ENCODE results near the gene SYNE1. TPM values are rescaled to one million over a fixed set of nuclear protein-coding genes. Genes with fewer than 3 reads are reported as not detected.
A peak's percentile ranks its signal among the peaks of the same experiment; 100 is the strongest.

Gene SYNE1
- total RNA-seq, 1 donor from 2014 or later = 233 TPM

DNA sequence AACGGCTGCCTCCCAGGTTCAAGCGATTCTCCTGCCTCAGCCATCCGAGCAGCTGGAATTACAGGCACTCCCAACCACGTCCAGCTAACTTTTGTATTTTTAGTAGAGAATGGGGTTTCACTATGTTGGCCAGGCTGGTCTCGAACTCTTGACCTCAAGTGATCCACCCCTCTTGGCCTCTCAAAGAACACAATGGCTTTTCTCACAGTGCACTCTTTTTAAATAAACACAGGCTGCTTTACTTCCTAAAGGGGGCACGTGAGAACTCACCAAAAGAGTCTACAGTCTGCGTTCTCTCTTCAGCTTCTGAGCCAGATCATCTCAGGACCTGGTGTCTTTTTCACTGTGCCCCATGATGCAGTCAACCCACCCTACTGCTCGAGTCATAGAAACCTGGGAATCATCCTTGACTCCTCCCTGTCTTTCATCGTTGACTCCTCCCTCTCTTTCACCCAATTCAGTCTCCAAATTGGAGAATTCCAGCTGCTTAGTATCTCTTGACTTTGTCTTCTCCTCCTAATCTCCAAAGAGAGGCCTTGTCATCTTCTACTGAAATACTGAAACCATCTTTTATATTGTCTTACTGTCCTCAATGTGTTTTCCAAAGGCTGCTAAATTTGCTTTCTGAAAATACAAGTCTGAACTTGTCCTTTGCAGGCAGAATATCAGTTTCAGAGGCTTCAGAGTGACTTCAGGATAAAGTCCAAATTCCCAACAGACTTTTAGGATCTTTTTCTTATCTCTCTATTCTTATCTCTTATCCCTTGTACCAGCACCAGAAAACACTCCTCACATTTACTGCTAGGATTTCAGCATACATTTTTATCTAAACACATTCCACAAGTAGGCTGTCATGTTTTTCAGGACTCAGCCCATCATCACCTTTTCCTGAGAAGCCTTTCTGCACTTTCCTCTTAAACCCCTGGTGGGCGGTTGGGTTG, 323.4 kb downstream of the SYNE1 start:
- Histone ChIP-seq H3K4me3 (no peak overlapping the region), H3K4me1 (peaks cover 0 to 29% of the 10 kb centered on the region in 2 donors), H3K27me3 (no peaks in the 10 kb centered on the region), H3K9me3 (no peaks in the 10 kb centered on the region), H3K36me3 (peaks cover 43 to 76% of the 10 kb centered on the region in 2 donors), H3K27ac (peak overlapping the region; percentile 75 to 86)
- intact Hi-C loops (cut with DNase I) = no loop called here
- no peak for DNase-seq (ENCODE audit: low spot score in 2 of 2)
- TF ChIP-seq, protein P1, sequence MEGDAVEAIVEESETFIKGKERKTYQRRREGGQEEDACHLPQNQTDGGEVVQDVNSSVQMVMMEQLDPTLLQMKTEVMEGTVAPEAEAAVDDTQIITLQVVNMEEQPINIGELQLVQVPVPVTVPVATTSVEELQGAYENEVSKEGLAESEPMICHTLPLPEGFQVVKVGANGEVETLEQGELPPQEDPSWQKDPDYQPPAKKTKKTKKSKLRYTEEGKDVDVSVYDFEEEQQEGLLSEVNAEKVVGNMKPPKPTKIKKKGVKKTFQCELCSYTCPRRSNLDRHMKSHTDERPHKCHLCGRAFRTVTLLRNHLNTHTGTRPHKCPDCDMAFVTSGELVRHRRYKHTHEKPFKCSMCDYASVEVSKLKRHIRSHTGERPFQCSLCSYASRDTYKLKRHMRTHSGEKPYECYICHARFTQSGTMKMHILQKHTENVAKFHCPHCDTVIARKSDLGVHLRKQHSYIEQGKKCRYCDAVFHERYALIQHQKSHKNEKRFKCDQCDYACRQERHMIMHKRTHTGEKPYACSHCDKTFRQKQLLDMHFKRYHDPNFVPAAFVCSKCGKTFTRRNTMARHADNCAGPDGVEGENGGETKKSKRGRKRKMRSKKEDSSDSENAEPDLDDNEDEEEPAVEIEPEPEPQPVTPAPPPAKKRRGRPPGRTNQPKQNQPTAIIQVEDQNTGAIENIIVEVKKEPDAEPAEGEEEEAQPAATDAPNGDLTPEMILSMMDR (IDR thresholded peaks at IDR 0.05) = no peak

DNA sequence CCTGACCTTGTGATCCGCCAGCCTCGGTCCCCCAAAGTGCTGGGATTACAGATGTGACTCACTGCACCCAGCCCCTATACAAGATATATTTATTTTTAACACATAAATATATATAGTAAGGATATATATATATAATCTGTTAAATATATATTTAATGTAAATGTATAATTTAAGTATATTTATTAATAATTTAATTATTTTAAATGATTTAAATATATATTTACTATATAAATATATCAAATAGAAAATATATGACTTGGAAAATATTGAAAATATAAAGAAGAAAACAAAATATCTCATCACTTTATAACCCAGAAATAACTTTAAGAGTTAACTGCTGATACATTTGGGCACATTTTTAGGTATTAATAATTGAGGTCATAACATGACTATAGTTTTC, 324.7 kb downstream of the SYNE1 start:
- no peak for DNase-seq (ENCODE audit: low spot score in 2 of 2)
- peaks cover 0 to 22% of the 10 kb centered on the region in 2 donors for H3K4me1 ChIP-seq
- H3K36me3 ChIP-seq = peaks cover 51 to 76% of the 10 kb centered on the region in 2 donors
- H3K27ac ChIP-seq = peak overlapping the region in 1 of 2 donors; percentile 75
- intact Hi-C loops (cut with DNase I) = no loop called here
- H3K27me3 ChIP-seq = no peaks in the 10 kb centered on the region
- no peak overlapping the region for H3K4me3 ChIP-seq
- TF ChIP-seq, protein P1 (IDR thresholded peaks at IDR 0.05) = no peak
- H3K9me3 ChIP-seq = no peaks in the 10 kb centered on the region

DNA sequence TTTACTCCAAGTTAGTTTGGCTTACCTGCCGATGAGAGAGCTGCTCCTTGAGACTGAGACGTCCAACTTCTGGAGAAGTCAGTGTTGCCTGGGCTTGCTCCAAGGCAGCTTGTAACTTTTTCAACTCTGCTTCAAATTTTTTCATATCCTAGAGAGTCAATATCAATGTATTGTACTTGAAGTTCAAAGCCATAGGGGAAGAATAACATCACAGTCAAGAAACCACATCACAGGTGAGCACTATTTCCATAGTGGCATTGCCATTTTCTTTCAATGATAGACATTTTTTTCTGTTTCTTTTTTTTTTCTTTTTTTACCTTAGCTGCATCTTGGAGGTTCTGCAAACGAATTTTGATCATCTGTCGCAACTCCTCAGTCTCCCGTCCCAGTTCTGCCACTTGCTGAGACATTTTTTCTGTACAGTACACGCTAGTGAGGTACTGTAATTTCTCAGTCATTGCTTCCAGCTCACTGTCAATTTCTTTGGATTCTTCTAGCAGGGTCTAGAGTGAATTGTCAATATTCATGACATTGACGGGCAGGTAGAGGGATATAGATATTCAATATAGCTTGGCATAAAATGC, 326.7 kb downstream of the SYNE1 start:
- TF ChIP-seq, protein P1 (IDR thresholded peaks at IDR 0.05) = no peak
- Histone ChIP-seq H3K27me3 (no peaks in the 10 kb centered on the region), H3K9me3 (no peaks in the 10 kb centered on the region), H3K4me1 (peaks cover 0 to 11% of the 10 kb centered on the region in 2 donors), H3K27ac (no peak overlapping the region), H3K4me3 (no peak overlapping the region), H3K36me3 (peaks cover 51 to 78% of the 10 kb centered on the region in 2 donors)
- DNase-seq (ENCODE audit: low spot score in 2 of 2) = no peak
- intact Hi-C loops (cut with DNase I) = no loop called here

DNA sequence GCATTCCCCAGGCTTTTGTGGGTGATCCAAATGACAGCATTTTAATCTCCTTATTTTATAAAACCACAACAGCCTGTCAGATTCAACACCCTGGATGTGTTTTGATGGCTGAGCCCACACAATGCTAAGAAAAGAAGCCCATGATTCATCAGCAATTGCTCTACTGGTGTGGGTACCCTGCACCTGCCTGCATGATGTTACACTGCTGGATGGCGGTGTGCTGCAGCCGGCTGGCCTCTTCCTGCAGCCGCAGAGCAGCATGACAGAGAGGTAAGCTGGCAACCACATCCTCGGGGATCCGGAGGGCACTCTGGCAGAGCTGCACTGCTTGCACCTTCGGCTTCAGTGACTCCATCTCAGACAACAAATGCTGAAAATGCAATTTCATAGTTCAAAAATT, 327.5 kb downstream of the SYNE1 start:
- Histone ChIP-seq H3K36me3 (peaks cover 59 to 86% of the 10 kb centered on the region in 2 donors), H3K9me3 (no peaks in the 10 kb centered on the region), H3K27ac (no peak overlapping the region), H3K27me3 (no peaks in the 10 kb centered on the region), H3K4me3 (no peak overlapping the region), H3K4me1 (peaks cover 0 to 8% of the 10 kb centered on the region in 2 donors)
- intact Hi-C loops (cut with DNase I) = no loop called here
- DNase-seq (ENCODE audit: low spot score in 2 of 2) = no peak
- TF ChIP-seq, protein P1 (IDR thresholded peaks at IDR 0.05) = no peak

DNA sequence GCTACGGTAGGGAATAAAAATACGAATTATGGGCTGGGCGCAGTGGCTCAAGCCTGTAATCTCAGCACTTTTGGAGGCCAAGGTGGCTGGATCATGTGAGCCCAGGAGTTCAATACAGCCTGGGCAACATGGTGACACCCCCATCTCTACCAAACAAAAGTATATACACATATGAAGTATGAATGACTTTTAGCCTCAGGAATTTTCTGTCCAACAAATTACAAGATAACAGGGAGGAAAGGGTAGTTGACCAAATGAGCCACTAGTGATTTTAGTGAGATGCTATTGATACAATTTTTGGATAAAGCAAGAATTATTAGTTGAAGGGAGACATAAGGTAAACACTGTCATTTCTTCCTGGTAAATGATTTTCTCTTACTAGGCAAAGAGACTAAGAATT, 328.2 kb downstream of the SYNE1 start:
- Histone ChIP-seq H3K27ac (no peak overlapping the region), H3K4me1 (peaks cover 0 to 1% of the 10 kb centered on the region in 2 donors), H3K27me3 (no peaks in the 10 kb centered on the region), H3K36me3 (peaks cover 59 to 91% of the 10 kb centered on the region in 2 donors), H3K9me3 (no peaks in the 10 kb centered on the region), H3K4me3 (no peak overlapping the region)
- TF ChIP-seq, protein P1 (IDR thresholded peaks at IDR 0.05) = no peak
- intact Hi-C loops (cut with DNase I) = no loop called here
- DNase-seq (ENCODE audit: low spot score in 2 of 2) = no peak

Data from ascending aorta (tissue), 2 donors.